ENCODE results near the gene STIMATE. TPM values are rescaled to one million over a fixed set of nuclear protein-coding genes. Genes with fewer than 3 reads are reported as not detected.
A peak's percentile ranks its signal among the peaks of the same experiment; 100 is the strongest.

The STIMATE gene
- total and polyA plus RNA-seq, 4 donors: 14.0 to 24.4 (median 20.9) TPM

DNA sequence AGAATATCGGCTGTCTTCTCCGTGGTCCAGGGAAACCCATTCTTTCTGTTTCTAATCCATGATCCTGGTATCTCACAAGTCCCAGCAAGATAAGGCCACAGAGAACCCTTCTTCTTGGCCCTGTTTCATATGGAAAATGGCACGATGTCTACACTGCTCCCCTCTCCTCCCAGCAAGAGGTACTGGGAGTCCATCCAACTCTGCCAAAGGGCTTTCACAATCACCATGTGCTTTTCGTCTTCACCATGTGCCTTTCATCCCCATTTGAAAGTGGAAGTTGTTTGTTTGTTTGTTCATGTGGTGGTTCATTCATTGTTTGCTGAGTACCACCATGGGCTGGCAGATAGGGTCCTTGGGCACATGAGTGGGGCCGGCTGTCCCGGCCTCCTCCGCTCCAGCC, 97.3 kb downstream of the STIMATE start:
- H3K9ac ChIP-seq (ENCODE audit: low read depth in 1 of 2, low read length in 2 of 2): no peak overlapping the region
- H3K4me3 ChIP-seq (ENCODE audit: low read depth in 1 of 3, low read length in 3 of 3): no peak overlapping the region
- H3K27ac ChIP-seq (ENCODE audit: low read depth in 1 of 2, low read length in 2 of 2): peak overlapping the region; percentile 36 to 50
- 75% methylated on average over 7 of the region's 7 CpGs for WGBS
- TF ChIP-seq TAF1 (conservative IDR thresholded peaks at IDR 0.05) (no peak), SP1 (IDR thresholded peaks at IDR 0.05) (no peak), YY1 (IDR thresholded peaks at IDR 0.05) (peak; percentile 35), RAD21 (IDR thresholded peaks at IDR 0.05) (no peak), FOXA2 (IDR thresholded peaks at IDR 0.05) (no peak), NR2F2 (IDR thresholded peaks at IDR 0.05) (no peak), HNF4A (conservative IDR thresholded peaks at IDR 0.05) (peak; percentile 8 to 35), EGR1 (IDR thresholded peaks at IDR 0.05; ENCODE audit: low read depth in 2 of 2) (peak in 1 of 2 donors; percentile 15), GABPA (IDR thresholded peaks at IDR 0.05 in 1 of 2, conservative IDR thresholded peaks at IDR 0.05 in 1 of 2) (no peak), HNF4G (IDR thresholded peaks at IDR 0.05) (no peak), RXRA (IDR thresholded peaks at IDR 0.05) (peak; percentile 55 to 74), JUND (IDR thresholded peaks at IDR 0.05) (no peak), FOXA1 (IDR thresholded peaks at IDR 0.05) (no peak)
- TF ChIP-seq, protein P1, sequence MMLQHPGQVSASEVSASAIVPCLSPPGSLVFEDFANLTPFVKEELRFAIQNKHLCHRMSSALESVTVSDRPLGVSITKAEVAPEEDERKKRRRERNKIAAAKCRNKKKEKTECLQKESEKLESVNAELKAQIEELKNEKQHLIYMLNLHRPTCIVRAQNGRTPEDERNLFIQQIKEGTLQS (IDR thresholded peaks at IDR 0.05): no peak
- TF ChIP-seq, protein P2, sequence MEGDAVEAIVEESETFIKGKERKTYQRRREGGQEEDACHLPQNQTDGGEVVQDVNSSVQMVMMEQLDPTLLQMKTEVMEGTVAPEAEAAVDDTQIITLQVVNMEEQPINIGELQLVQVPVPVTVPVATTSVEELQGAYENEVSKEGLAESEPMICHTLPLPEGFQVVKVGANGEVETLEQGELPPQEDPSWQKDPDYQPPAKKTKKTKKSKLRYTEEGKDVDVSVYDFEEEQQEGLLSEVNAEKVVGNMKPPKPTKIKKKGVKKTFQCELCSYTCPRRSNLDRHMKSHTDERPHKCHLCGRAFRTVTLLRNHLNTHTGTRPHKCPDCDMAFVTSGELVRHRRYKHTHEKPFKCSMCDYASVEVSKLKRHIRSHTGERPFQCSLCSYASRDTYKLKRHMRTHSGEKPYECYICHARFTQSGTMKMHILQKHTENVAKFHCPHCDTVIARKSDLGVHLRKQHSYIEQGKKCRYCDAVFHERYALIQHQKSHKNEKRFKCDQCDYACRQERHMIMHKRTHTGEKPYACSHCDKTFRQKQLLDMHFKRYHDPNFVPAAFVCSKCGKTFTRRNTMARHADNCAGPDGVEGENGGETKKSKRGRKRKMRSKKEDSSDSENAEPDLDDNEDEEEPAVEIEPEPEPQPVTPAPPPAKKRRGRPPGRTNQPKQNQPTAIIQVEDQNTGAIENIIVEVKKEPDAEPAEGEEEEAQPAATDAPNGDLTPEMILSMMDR (IDR thresholded peaks at IDR 0.05; ENCODE audit: low read depth, low read length, missing input control): no peak
- TF ChIP-seq, protein P3, sequence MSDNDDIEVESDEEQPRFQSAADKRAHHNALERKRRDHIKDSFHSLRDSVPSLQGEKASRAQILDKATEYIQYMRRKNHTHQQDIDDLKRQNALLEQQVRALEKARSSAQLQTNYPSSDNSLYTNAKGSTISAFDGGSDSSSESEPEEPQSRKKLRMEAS (IDR thresholded peaks at IDR 0.05): peak; percentile 97
- TF ChIP-seq, protein P4, sequence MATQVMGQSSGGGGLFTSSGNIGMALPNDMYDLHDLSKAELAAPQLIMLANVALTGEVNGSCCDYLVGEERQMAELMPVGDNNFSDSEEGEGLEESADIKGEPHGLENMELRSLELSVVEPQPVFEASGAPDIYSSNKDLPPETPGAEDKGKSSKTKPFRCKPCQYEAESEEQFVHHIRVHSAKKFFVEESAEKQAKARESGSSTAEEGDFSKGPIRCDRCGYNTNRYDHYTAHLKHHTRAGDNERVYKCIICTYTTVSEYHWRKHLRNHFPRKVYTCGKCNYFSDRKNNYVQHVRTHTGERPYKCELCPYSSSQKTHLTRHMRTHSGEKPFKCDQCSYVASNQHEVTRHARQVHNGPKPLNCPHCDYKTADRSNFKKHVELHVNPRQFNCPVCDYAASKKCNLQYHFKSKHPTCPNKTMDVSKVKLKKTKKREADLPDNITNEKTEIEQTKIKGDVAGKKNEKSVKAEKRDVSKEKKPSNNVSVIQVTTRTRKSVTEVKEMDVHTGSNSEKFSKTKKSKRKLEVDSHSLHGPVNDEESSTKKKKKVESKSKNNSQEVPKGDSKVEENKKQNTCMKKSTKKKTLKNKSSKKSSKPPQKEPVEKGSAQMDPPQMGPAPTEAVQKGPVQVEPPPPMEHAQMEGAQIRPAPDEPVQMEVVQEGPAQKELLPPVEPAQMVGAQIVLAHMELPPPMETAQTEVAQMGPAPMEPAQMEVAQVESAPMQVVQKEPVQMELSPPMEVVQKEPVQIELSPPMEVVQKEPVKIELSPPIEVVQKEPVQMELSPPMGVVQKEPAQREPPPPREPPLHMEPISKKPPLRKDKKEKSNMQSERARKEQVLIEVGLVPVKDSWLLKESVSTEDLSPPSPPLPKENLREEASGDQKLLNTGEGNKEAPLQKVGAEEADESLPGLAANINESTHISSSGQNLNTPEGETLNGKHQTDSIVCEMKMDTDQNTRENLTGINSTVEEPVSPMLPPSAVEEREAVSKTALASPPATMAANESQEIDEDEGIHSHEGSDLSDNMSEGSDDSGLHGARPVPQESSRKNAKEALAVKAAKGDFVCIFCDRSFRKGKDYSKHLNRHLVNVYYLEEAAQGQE (IDR thresholded peaks at IDR 0.05): no peak
- TF ChIP-seq, protein P5, sequence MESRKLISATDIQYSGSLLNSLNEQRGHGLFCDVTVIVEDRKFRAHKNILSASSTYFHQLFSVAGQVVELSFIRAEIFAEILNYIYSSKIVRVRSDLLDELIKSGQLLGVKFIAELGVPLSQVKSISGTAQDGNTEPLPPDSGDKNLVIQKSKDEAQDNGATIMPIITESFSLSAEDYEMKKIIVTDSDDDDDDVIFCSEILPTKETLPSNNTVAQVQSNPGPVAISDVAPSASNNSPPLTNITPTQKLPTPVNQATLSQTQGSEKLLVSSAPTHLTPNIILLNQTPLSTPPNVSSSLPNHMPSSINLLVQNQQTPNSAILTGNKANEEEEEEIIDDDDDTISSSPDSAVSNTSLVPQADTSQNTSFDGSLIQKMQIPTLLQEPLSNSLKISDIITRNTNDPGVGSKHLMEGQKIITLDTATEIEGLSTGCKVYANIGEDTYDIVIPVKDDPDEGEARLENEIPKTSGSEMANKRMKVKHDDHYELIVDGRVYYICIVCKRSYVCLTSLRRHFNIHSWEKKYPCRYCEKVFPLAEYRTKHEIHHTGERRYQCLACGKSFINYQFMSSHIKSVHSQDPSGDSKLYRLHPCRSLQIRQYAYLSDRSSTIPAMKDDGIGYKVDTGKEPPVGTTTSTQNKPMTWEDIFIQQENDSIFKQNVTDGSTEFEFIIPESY (IDR thresholded peaks at IDR 0.05): no peak
- no peaks in the 10 kb centered on the region for H3K27me3 ChIP-seq (ENCODE audit: control insufficient read depth in 4 of 4, insufficient read depth in 4 of 4, low read length in 3 of 4)
- DNase-seq (ENCODE audit: low spot score): no peak
- H3K4me1 ChIP-seq (ENCODE audit: control insufficient read depth in 4 of 4, insufficient read depth in 4 of 4, low read length in 3 of 4): peaks cover 21 to 51% (median 44%) of the 10 kb centered on the region in 4 donors
- peaks cover 23 to 79% (median 68%) of the 10 kb centered on the region in 4 donors for H3K36me3 ChIP-seq (ENCODE audit: control insufficient read depth in 4 of 4, insufficient read depth in 3 of 4, low read depth in 1 of 4, low read length in 3 of 4)
- no peaks in the 10 kb centered on the region for H3K9me3 ChIP-seq (ENCODE audit: control insufficient read depth in 4 of 4, low read length in 3 of 4)
